Measurements from ENCODE around the gene SHANK2.

Gene SHANK2

DNA sequence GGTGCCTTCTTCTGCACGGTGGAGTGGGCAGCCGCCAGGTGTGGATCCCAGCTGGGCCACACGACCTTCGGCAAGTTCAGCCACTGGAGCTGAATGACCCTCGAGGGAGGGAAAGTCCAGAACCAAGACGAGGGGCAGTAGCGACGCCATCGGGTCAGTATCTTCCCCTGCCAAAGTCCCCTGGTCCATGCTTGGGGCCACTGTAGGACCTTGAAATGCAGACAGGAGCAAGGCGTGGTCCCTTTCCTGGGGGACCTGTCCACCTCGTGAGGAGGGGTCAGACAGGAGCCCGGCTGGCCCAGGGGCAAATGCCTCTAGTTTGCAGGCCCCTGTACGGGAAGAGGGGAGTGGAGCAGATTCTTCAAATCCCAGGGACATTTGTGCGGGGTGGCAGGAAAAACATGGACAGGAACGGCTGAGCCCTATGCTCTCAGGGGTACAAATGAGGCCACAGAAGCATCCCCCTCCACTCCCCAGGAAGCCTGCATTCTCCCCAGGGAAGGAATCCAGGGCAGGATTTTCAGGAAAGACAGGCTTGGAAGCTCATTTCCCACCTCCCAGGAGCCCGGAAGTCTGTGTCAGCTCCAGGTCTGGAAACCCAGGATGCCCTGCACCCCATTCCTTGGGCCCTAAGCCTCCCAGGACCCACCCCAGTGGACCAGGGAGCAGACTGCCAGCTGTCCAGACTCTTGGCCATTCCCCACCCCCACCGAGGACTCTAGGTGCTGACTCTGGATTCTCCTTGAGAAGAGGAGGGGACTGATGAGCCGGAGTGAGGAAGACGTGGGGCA lies 6.6 kb downstream of the SHANK2 start:
- DNase-seq, result no peak
- TF ChIP-seq, protein P1, sequence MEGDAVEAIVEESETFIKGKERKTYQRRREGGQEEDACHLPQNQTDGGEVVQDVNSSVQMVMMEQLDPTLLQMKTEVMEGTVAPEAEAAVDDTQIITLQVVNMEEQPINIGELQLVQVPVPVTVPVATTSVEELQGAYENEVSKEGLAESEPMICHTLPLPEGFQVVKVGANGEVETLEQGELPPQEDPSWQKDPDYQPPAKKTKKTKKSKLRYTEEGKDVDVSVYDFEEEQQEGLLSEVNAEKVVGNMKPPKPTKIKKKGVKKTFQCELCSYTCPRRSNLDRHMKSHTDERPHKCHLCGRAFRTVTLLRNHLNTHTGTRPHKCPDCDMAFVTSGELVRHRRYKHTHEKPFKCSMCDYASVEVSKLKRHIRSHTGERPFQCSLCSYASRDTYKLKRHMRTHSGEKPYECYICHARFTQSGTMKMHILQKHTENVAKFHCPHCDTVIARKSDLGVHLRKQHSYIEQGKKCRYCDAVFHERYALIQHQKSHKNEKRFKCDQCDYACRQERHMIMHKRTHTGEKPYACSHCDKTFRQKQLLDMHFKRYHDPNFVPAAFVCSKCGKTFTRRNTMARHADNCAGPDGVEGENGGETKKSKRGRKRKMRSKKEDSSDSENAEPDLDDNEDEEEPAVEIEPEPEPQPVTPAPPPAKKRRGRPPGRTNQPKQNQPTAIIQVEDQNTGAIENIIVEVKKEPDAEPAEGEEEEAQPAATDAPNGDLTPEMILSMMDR (IDR thresholded peaks at IDR 0.05), result no peak
- no peak overlapping the region for H3K27ac Mint-ChIP-seq
- H3K27me3 Mint-ChIP-seq (ENCODE audit: low read depth, poor library complexity), result peaks cover 52% of the 10 kb centered on the region
- H3K4me3 Mint-ChIP-seq, result no peak overlapping the region
- H3K4me1 Mint-ChIP-seq, result peaks cover 56% of the 10 kb centered on the region
- no peaks in the 10 kb centered on the region for H3K9me3 Mint-ChIP-seq
- H3K36me3 Mint-ChIP-seq (ENCODE audit: low read depth), result no peaks in the 10 kb centered on the region

DNA sequence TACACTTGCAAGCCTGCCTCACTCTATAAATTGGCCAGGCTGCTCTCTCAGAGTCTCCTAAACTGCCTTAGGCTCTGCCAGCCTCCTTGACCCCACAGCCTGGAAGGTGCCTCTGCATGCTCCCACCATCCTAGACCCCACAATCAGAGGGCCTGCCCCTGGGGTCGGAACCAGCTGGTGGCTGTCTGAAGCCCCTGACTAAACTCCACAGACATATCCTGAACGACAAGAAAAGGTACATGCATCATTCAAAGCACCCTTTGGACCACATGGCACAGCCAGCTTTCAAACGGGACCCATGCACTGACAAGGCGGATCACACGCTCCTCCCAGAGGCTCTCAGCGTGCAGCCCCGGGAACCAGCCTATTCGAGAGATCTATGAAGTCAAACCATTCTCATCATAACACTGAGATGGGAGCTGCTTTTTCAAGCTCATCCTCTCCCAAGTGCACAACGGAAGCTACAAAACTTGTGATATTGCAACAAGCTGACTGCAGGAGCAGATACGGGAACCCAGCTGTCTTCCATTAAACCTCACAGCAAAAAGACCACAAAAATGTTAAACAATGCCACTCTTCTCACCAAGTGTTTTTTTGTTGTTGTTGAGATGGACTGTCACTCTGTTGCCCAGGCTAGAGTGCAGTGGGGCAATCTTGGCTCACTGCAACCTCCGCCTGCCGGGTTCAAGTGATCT lies 8.1 kb downstream of the SHANK2 start:
- Mint-ChIP-seq H3K36me3 (ENCODE audit: low read depth) (no peaks in the 10 kb centered on the region), H3K27me3 (ENCODE audit: low read depth, poor library complexity) (peaks cover 37% of the 10 kb centered on the region), H3K27ac (no peak overlapping the region), H3K9me3 (no peaks in the 10 kb centered on the region), H3K4me3 (no peak overlapping the region), H3K4me1 (peaks cover 52% of the 10 kb centered on the region)
- TF ChIP-seq, protein P1 (IDR thresholded peaks at IDR 0.05), result no peak
- DNase-seq, result no peak

GRCh38 chr11:71242391-71242790 lies 10.0 kb downstream of the SHANK2 start:
- DNase-seq, result no peak
- TF ChIP-seq, protein P1 (IDR thresholded peaks at IDR 0.05), result no peak
- Mint-ChIP-seq H3K4me1 (peaks cover 49% of the 10 kb centered on the region), H3K27ac (peak overlapping the region; percentile 0), H3K27me3 (ENCODE audit: low read depth, poor library complexity) (peaks cover 22% of the 10 kb centered on the region), H3K4me3 (no peak overlapping the region), H3K36me3 (ENCODE audit: low read depth) (no peaks in the 10 kb centered on the region), H3K9me3 (no peaks in the 10 kb centered on the region)

GRCh38 chr11:71241721-71242259 lies 10.6 kb downstream of the SHANK2 start:
- peaks cover 44% of the 10 kb centered on the region for H3K4me1 Mint-ChIP-seq
- TF ChIP-seq, protein P1 (IDR thresholded peaks at IDR 0.05), result no peak
- no peak overlapping the region for H3K27ac Mint-ChIP-seq
- H3K4me3 Mint-ChIP-seq, result no peak overlapping the region
- peaks cover 16% of the 10 kb centered on the region for H3K27me3 Mint-ChIP-seq (ENCODE audit: low read depth, poor library complexity)
- no peaks in the 10 kb centered on the region for H3K9me3 Mint-ChIP-seq
- DNase-seq, result no peak
- no peaks in the 10 kb centered on the region for H3K36me3 Mint-ChIP-seq (ENCODE audit: low read depth)

DNA sequence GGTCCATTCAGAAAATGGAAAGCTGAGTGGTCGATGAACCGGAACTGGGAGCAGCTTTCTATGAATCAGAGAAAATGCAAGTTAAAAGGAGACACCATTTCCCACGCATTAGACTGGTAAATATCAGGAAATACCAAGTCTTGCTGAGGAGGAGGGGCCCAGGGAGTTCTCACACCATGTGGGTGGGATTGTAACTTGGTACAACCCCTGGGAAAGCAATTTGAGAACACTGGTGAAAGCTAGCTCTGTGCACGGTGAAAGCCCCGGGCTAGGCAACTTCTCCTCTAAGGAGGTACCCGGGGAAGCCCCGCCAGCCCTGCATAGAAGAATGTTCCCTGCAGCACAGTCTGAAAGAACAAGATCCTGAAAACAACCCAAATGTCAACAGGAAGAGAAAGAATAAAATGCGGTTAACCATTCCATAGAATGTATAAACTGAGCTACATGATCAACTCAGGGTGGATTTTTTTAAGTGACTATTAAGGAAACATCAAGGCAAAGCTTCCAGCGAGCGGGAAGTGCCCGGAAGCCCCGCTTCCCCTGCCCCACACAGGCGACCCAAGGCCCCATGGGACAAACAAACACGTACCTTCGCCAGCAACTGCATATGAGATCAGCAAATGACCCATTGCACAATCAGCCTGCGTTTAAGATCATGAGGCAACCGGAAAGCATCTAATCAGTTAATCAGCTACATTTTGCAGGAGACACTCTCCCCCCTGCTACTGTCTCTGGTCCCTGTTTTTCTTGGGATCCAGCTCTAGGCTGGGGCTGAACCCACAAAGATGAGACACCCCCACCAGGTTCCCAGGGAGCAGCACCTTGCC lies 11.3 kb downstream of the SHANK2 start:
- H3K4me1 Mint-ChIP-seq, result peaks cover 42% of the 10 kb centered on the region
- no peaks in the 10 kb centered on the region for H3K9me3 Mint-ChIP-seq
- TF ChIP-seq, protein P1 (IDR thresholded peaks at IDR 0.05), result no peak
- H3K36me3 Mint-ChIP-seq (ENCODE audit: low read depth), result no peaks in the 10 kb centered on the region
- H3K27me3 Mint-ChIP-seq (ENCODE audit: low read depth, poor library complexity), result peaks cover 10% of the 10 kb centered on the region
- peak; percentile 48 for DNase-seq
- H3K4me3 Mint-ChIP-seq, result peak overlapping the region; percentile 26
- H3K27ac Mint-ChIP-seq, result peak overlapping the region; percentile 14

All from nephron progenitor cell (in vitro differentiated cells).